Measurements from ENCODE around the gene CCR6.
"Not testable (repeated sequence)": the region's sequence is repeated elsewhere in the genome, so short reads cannot be mapped to it uniquely, and the experiment has no call there.

CCR6 gene

GRCh38 chr6:167122827-167123657 is at the start of gene CCR6:
TSS of gene CCR6 (plus strand) at chr6:167123096. CDS start at chr6:167136135, 13,039 bp downstream.
- no peak for DNase-seq

- no peak for DNase-seq
Measured at GRCh38 chr6:167073679-167074274, 49.1 kb upstream of the CCR6 start.

GRCh38 chr6:167077241-167077932 is 45.5 kb upstream of the CCR6 start:
- no peak for DNase-seq

GRCh38 chr6:167078745-167079144 is 44.2 kb upstream of the CCR6 start:
- DNase-seq: no peak

- no peak for DNase-seq
Measured at GRCh38 chr6:167079853-167080297, 43.0 kb upstream of the CCR6 start.

- DNase-seq: no peak
Measured at GRCh38 chr6:167087857-167088354, 35.0 kb upstream of the CCR6 start.

GRCh38 chr6:167088741-167089140 is 34.2 kb upstream of the CCR6 start:
- not testable (repeated sequence) for DNase-seq

- DNase-seq: no peak
Measured at GRCh38 chr6:167089243-167090142, 33.4 kb upstream of the CCR6 start.

GRCh38 chr6:167090171-167090570 is 32.7 kb upstream of the CCR6 start:
- no peak for DNase-seq

GRCh38 chr6:167091026-167091804 is 31.7 kb upstream of the CCR6 start:
- no peak for DNase-seq

GRCh38 chr6:167091805-167092107 is 31.1 kb upstream of the CCR6 start:
- no peak for DNase-seq

GRCh38 chr6:167092672-167093339 is 30.1 kb upstream of the CCR6 start:
- DNase-seq: no peak

GRCh38 chr6:167093406-167093921 is 29.4 kb upstream of the CCR6 start:
- no peak for DNase-seq

- no peak for DNase-seq
Measured at GRCh38 chr6:167093922-167094432, 28.9 kb upstream of the CCR6 start.

- peak; percentile 55 for DNase-seq
Measured at GRCh38 chr6:167094436-167094819, 28.5 kb upstream of the CCR6 start.

GRCh38 chr6:167094820-167095637 is 27.9 kb upstream of the CCR6 start:
- DNase-seq: peak; percentile 1

GRCh38 chr6:167095888-167096287 is 27.0 kb upstream of the CCR6 start:
- no peak for DNase-seq

GRCh38 chr6:167096991-167097390 is 25.9 kb upstream of the CCR6 start:
- no peak for DNase-seq

- no peak for DNase-seq
Measured at GRCh38 chr6:167097770-167098169, 25.1 kb upstream of the CCR6 start.

- DNase-seq: no peak
Measured at GRCh38 chr6:167098825-167099225, 24.1 kb upstream of the CCR6 start.
